Measurements from ENCODE around the gene FGF5.

GRCh38 chr4:80235451-80235850 is 31.0 kb upstream of the FGF5 start:
- TF ChIP-seq EZH2 (IDR thresholded peaks at IDR 0.05; ENCODE audit: insufficient read depth, low read length) (no peak), CTCF (IDR thresholded peaks at IDR 0.05; ENCODE audit: insufficient read depth, low read depth, low read length) (no peak)

Measured in astrocyte (in vitro differentiated cells and primary cell).